Skin epidermis (tissue), 12 donors: Measurements from ENCODE around the gene CERS3.
"Not testable (repeated sequence)": the region's sequence is repeated elsewhere in the genome, so short reads cannot be mapped to it uniquely, and the experiment has no call there.

Experiments used
- H3K27ac ChIP-seq, 21 experiments: fragments of 200-600 bp; sonication (generic) in 11 of 21; one replicate each; pipeline ENCODE4 v1.5.0; 2020; ENCODE audit warnings: mild to moderate bottlenecking in 3 of 21, inconsistent platforms in 2 of 21, moderate library complexity in 2 of 21
- H3K4me3 ChIP-seq, 7 experiments: fragments of 200-600 bp; sonication (generic) in 2 of 7; one replicate each; pipeline ENCODE4 v1.5.0; 2020; ENCODE audit warnings: inconsistent platforms in 2 of 7, mild to moderate bottlenecking in 2 of 7, moderate library complexity in 1 of 7

CERS3 gene

GRCh38 chr15:100483370-100483769, 45.4 kb downstream of the CERS3 start:
- no peak overlapping the region for H3K27ac ChIP-seq
- no peak overlapping the region for H3K4me3 ChIP-seq

DNA sequence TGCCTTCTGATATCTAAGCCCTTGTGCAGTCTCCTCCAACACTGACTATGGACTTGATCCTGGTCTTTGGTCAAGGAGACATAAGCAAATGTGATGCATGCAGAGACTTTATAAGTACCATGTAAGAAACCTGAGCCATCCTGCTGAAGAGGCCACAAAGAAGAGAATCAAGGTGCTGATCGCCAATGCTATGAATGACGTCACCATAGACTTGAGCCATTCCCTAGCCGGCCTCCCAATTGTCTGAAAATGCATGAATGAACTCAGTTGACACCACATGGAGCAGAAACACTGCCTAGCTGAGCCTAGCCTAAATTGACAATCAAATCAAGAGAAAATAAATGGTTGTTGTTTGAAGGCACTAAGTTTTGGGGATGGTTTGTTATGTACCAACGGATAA, 51.9 kb downstream of the CERS3 start:
- no peak overlapping the region for H3K27ac ChIP-seq
- H3K4me3 ChIP-seq = no peak overlapping the region

- Histone ChIP-seq H3K27ac (no peak overlapping the region), H3K4me3 (no peak overlapping the region)
These were observed 56.0 kb downstream of the CERS3 start for GRCh38 chr15:100472736-100473135.

- no peak overlapping the region for H3K27ac ChIP-seq
These were observed 56.8 kb downstream of the CERS3 start for GRCh38 chr15:100471933-100472332.

DNA sequence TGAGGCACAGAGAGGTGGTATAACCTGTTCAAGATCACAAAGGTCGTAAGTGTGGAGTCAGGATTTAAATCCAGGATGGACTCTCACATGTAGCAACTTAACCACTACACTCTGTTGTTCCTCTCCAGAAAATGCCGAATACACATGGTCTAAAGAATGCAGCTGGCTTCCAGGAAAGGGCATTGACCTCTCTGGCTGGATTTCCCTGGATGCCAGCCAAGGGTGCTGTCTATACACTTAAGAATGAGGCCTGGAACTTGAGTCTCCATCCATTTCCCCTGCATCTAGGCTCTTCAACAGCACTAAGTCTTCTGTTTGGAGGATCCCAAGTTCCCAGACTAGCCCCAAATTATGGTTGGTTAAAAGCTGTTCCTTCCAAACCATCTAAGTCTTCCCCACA, 60.5 kb downstream of the CERS3 start:
- no peak overlapping the region for H3K27ac ChIP-seq

More at GRCh38 chr15:100471933-100472332, 56.8 kb downstream of the CERS3 start:
- H3K4me3 ChIP-seq = no peak overlapping the region

DNA sequence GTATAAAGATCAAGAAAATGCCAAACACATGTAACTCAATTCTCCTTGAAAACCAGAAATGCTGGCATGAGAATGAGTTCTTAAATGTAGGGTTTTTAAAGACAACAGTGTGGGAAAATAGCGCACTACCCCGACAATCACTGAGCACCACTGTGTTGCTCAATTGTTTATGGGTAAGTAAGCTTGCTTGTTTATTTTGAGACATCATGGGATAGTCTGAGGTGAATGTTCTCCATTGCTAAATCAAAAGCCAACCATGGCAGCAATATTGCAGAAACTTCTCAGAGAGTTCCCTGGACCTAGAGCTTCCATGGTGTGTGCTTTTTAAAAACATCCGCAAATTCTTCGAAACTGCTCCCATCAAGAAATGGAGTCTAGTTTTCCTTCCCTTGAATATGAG, 62.7 kb downstream of the CERS3 start:
- no peak overlapping the region for H3K4me3 ChIP-seq
- peak overlapping the region in 2 of 21 experiments; percentile 35 to 51 for H3K27ac ChIP-seq

More for the DNA sequence above, 60.5 kb downstream of the CERS3 start:
- no peak overlapping the region for H3K4me3 ChIP-seq

DNA sequence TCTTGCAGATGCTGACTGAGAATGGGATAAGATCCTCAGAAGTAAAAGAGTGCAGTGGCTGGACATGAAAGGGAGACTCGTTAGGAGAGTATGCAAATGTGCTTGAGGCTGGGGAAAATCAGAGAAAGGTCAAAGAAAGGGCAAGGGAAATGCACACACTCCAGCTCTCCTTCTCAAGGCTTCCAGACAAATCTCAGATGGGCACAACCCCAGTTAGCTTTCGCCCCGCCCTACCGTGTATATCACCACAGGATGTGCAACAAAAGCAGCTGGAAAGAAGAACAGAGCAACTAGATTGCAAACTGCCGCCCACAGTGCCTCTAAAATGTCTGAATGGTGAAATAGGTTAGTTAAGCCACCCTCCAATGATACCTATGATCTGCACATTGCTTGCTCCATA, 63.9 kb downstream of the CERS3 start:
- Histone ChIP-seq H3K4me3 (no peak overlapping the region), H3K27ac (peak overlapping the region in 6 of 21 experiments; percentile 32 to 71 (median 50))

DNA sequence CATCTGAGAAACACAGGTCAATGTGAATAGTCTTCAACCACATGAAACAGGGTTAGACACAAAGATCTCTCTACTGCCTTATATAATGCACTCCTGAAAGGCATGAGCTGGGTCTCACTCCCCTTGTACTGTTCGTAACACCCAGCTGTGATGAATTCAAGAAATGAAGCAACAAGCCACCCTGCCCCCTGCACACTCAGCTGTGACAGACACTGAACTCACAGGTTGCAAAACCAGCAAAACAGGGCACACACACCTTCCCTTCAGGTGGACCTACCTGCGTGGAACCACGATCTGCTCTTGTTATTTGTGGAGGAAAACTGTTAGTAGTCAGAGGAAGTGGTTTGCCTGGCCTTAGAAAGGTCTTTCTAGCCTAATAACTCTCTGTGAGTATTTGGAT, 64.5 kb downstream of the CERS3 start:
- peak overlapping the region in 12 of 21 experiments; percentile 1 to 73 (median 46) for H3K27ac ChIP-seq
- H3K4me3 ChIP-seq = no peak overlapping the region

GRCh38 chr15:100463515-100463914, 65.2 kb downstream of the CERS3 start:
- Histone ChIP-seq H3K27ac (peak overlapping the region in 10 of 21 experiments; percentile 15 to 73 (median 52)), H3K4me3 (no peak overlapping the region)

DNA sequence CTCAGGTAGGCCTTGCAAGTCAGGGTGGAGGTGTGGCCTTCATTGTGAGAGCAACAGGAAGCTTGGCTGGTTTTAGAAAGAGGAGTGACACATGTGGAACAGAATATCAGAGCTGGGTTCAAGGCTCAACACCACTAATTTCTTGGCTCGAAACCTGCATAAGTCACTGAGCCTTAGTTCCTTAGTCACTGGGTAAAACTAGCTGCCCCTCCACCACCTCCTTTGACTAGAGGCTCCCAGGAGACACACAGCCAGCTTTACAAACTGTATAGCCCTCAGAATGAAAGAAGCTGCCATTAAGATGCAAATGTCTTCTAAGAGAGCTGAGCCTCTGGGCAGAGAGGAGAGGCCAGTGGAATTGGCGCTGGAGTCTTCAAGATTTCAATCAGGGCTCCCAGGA, 67.7 kb downstream of the CERS3 start:
- no peak overlapping the region for H3K27ac ChIP-seq
- H3K4me3 ChIP-seq = no peak overlapping the region

DNA sequence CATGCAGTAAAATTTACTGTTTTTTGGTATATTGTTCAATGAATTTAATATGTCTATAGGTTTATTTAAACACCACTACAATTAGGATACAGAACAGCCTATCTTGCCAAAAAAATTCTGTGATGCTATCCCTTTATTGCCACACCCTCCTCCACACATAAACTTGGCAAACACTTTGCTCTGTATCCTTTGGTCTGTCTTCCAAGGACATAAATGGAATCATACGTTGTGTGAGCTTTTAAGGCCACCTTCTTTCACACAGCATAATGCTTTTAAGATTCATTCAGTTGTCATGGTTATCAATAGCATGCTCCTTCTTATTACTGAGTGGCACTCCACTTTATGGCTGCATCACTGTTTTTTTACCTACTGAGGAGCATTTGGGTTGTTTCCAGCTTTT, 71.5 kb downstream of the CERS3 start:
- H3K4me3 ChIP-seq = no peak overlapping the region
- no peak overlapping the region for H3K27ac ChIP-seq

GRCh38 chr15:100454148-100454547, 74.6 kb downstream of the CERS3 start:
- Histone ChIP-seq H3K27ac (no peak overlapping the region), H3K4me3 (no peak overlapping the region)

DNA sequence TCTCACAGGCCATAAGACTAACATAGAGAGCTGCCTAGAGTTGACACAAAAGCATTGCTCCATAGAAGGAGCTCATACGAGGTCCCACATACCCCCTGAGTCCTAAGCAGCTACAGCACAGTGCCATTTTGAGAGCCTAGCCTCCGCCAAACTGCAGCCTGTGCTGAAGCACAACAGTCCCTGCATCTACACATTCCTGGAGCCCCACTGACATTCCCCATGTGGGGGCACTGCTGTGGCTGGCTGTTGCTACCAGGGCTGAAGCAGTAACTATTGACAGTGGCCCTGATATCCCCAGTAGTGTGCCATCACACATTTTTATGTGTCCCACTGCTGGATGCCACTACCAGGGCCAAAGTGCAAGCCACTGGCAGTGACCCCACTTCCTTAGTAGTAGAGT, 80.3 kb downstream of the CERS3 start:
- no peak overlapping the region for H3K27ac ChIP-seq
- H3K4me3 ChIP-seq = no peak overlapping the region

GRCh38 chr15:100441063-100441462, 87.7 kb downstream of the CERS3 start:
- not testable (repeated sequence) for H3K27ac ChIP-seq, H3K4me3 ChIP-seq

- no peak overlapping the region for H3K4me3 ChIP-seq
- no peak overlapping the region for H3K27ac ChIP-seq
These were observed 89.2 kb downstream of the CERS3 start for GRCh38 chr15:100439514-100439913.

GRCh38 chr15:100438570-100438969, 90.2 kb downstream of the CERS3 start:
- no peak overlapping the region for H3K4me3 ChIP-seq
- no peak overlapping the region for H3K27ac ChIP-seq

DNA sequence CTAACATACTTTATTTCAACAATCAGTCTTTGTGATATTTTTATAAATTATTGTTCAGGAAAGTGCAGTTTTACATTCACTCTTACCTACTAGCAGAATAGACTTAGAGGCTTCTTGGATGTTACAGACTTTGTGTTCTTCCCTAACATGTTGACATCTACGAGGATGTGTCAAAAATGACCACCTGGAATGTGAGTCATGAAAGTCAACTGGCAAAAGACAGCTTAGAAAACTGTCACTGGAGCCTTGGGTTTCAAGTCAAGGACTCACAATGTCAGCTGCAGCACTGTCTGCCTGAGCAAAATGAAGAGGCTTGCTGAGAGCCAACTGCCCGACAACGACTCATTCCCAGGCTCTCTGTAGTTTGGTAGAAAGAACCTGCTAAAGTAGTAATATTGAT, 91.5 kb downstream of the CERS3 start:
- Histone ChIP-seq H3K4me3 (no peak overlapping the region), H3K27ac (no peak overlapping the region)

DNA sequence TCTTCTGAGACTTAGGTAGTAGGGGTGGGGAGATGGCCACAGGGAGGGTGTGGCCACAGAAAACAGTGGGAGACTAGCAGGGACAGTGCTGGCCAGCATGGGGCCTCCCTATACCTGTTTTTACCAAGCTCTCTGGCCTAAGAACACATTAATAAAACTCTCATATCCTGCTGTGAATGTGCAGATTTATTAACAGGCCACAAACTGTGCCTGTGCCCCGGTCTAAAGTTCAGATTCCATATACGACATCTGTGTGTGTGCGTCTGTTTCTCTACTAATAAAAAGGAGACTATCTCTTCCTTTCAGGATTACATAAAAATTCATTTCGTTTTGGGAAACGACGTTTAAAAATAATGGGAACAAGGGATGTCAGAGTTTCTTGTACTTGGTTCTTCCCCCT, 94.2 kb downstream of the CERS3 start:
- Histone ChIP-seq H3K4me3 (no peak overlapping the region), H3K27ac (no peak overlapping the region)

- H3K27ac ChIP-seq = no peak overlapping the region
These were observed 94.7 kb downstream of the CERS3 start for GRCh38 chr15:100434038-100434437.

DNA sequence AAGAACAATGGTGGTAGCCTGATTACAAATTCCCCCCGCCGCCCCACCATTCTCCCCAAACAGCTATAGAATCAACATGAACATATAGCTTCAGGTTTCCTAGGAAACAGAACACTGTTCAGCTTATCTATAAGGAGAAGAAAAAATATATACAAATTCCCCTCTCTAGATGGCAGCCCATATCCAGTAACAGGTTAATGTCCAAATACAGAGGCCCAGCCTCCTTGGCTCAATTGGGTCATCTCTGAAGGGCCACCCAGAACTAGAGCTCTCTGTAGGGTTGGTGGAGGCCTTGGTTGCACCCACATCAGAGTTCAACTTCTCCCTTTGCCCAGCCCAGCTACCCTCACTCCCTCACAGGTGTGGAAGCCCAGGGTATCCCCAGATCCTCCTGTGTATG, 95.4 kb downstream of the CERS3 start:
- Histone ChIP-seq H3K27ac (no peak overlapping the region), H3K4me3 (no peak overlapping the region)

More at GRCh38 chr15:100434038-100434437, 94.7 kb downstream of the CERS3 start:
- no peak overlapping the region for H3K4me3 ChIP-seq

GRCh38 chr15:100430411-100430810, 98.3 kb downstream of the CERS3 start:
- Histone ChIP-seq H3K27ac (no peak overlapping the region), H3K4me3 (no peak overlapping the region)

DNA sequence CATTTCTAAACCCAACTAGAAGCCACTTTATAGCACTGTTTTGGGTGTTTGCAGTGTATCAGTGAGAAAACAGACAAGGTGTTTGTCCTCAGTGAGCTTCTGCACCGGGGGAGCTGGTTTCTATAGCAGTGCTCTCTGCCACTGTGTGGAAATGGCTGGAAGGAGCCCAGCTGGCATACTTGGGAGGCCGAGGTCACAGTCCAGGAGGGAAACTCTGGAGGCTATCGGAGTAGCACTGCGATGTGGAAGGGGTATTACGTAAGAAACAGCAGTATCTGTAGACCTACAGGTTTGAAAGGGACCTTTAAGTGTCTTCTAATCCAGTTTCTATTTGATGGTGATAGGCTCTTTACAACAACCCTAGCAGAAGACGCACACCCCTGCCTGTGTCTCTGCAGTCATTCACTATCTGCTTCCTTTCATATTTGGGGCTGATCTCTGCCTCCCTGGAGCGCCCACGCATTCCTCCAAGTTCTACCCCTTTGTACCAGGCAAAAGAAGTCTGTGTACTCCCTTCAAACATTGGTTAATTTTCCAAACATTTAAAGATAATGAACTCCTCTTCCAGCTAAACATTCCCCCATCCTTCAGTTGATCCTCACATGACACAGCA, 99.5 kb downstream of the CERS3 start:
- H3K27ac ChIP-seq = no peak overlapping the region
- H3K4me3 ChIP-seq = no peak overlapping the region
